Measurements from ENCODE around the gene SAMD10. TPM values are rescaled to one million over a fixed set of nuclear protein-coding genes. Genes with fewer than 3 reads are reported as not detected.

SAMD10 gene
- total and polyA plus RNA-seq, 10 of the 15 experiments (the other 5 are each of a cell fraction or from before 2014, with no cell fraction given), result 1.3 to 51.4 (median 17.9) TPM

DNA sequence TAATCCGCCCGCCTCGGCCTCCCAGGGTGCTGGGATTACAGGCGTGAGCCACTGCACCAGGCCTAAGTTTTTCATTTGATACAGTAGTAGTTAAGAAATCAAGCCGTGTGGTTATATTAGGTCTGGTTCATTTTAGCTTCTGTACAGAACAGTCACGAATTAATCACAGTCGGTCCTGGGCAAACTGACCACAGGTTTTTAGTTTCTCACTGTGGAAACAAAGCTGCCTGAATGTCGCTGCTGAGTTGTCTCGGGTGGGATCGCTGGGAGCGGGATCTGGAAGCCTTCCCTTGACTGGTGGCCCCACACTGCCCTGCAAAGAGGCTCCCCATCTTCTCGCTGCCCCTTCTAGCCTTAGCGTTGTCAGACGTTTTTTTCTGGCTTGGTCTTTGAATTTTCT is 41.8 kb downstream of the SAMD10 start (continued):
- no peak for TF ChIP-seq POLR2A (IDR thresholded peaks at IDR 0.05; ENCODE audit: low read depth, low read length)

DNA sequence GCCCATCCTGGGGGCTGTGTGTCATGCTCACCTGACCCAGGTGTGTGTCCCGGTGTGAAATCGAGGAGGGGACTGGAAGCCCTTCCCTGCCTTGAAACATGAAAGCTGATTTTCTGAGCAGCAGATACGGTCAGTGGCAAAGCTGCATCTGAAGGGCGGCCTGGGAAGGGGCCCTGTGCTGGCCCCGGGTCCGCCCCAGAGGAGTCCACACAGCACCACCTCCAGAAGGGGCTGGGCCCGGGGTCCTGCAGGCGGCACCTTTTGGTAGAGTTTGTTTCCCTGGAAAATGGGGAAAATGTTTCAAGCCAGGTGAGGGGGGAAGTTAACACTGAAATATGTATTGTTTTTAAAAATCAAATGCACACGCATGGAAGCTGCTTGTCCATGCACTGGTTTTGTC is 44.0 kb downstream of the SAMD10 start:
- BruUV-seq (replicated peaks), result no TSS peak
- no peaks in the 10 kb centered on the region for H4K20me1 ChIP-seq (ENCODE audit: control insufficient read depth, insufficient read depth)

More for the DNA sequence above, 44.0 kb downstream of the SAMD10 start:
- CTCF ChIA-PET, result no interaction called here
- H3K79me2 ChIP-seq (ENCODE audit: control insufficient read depth, insufficient read depth, low read length), result no peaks in the 10 kb centered on the region
- H3K9ac ChIP-seq (ENCODE audit: control insufficient read depth, insufficient read depth, low read length), result no peak overlapping the region
- H3K4me2 ChIP-seq (ENCODE audit: control insufficient read depth, insufficient read depth), result no peak overlapping the region
- no peak for FAIRE-seq
- RAD21 ChIA-PET (ENCODE audit: unreplicated experiment), result no interaction called here
- H3K27ac ChIP-seq (ENCODE audit: control insufficient read depth, insufficient read depth), result no peak overlapping the region
- no peak overlapping the region for H2AFZ ChIP-seq (ENCODE audit: control insufficient read depth, low read depth, low read length)
- TF ChIP-seq, protein P1, sequence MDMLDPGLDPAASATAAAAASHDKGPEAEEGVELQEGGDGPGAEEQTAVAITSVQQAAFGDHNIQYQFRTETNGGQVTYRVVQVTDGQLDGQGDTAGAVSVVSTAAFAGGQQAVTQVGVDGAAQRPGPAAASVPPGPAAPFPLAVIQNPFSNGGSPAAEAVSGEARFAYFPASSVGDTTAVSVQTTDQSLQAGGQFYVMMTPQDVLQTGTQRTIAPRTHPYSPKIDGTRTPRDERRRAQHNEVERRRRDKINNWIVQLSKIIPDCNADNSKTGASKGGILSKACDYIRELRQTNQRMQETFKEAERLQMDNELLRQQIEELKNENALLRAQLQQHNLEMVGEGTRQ (IDR thresholded peaks at IDR 0.05; ENCODE audit: borderline replicate concordance, low read depth, low read length), result no peak
- TF ChIP-seq RAD51 (IDR thresholded peaks at IDR 0.05), result no peak
- TF ChIP-seq NR2C2 (IDR thresholded peaks at IDR 0.05; ENCODE audit: borderline replicate concordance, control insufficient read depth, insufficient read length, low read depth), result no peak
- TF ChIP-seq ZSCAN29 (IDR thresholded peaks at IDR 0.05), result no peak
- no peak for TF ChIP-seq SREBF1 (IDR thresholded peaks at IDR 0.05; ENCODE audit: low read length)
- no peak for TF ChIP-seq SMAD1 (IDR thresholded peaks at IDR 0.05; ENCODE audit: low read depth, partially characterized antibody)
- no peak for TF ChIP-seq MEF2A (IDR thresholded peaks at IDR 0.05; ENCODE audit: insufficient read depth, low read depth, low read length)
- no peak for TF ChIP-seq SMAD5 (IDR thresholded peaks at IDR 0.05; ENCODE audit: low read depth)
- TF ChIP-seq IRF4 (IDR thresholded peaks at IDR 0.05; ENCODE audit: low read depth, low read length), result no peak
- no peak for TF ChIP-seq FOXK2 (IDR thresholded peaks at IDR 0.05)
- TF ChIP-seq KDM1A (IDR thresholded peaks at IDR 0.05; ENCODE audit: borderline replicate concordance), result no peak
- H3K4me1 ChIP-seq (ENCODE audit: control insufficient read depth, insufficient read depth, low read length), result no peaks in the 10 kb centered on the region
- no peak overlapping the region for H3K4me3 ChIP-seq
- 99% methylated on average over 9 of the region's 9 CpGs for WGBS (ENCODE audit: insufficient coverage, insufficient replicate concordance, low lambda C conversion rate, missing lambda C conversion rate)
- in situ Hi-C loops (cut with MboI), result no loop called here
- peaks cover 0 to 35% of the 10 kb centered on the region in 2 experiments; a peak in 2 of 4 replicates for H3K36me3 ChIP-seq (ENCODE audit: control insufficient read depth in 2 of 2, insufficient read depth in 2 of 2, low read length in 1 of 2)
- no peak for ATAC-seq
- no peaks in the 10 kb centered on the region for H3K9me3 ChIP-seq (replicated peaks; ENCODE audit: control insufficient read depth, insufficient read depth, low read length)
- no peaks in the 10 kb centered on the region for H3K27me3 ChIP-seq (replicated peaks in 1 of 2; ENCODE audit: control insufficient read depth in 2 of 2, insufficient read depth in 2 of 2, low read length in 1 of 2)
- no peak for DNase-seq (ENCODE audit: low read depth, low spot score)
- SMC1A ChIA-PET (ENCODE audit: uncharacterized antibody, unreplicated experiment), result no interaction called here
- POLR2A ChIA-PET, result no interaction called here
- intact Hi-C loops (cut with micrococcal nuclease; ENCODE audit: unreplicated experiment), result no loop called here

Measured in GM12878 (cell line).